ENCODE measurements around the gene MTFR1L.
"Not testable (repeated sequence)": the region's sequence is repeated elsewhere in the genome, so short reads cannot be mapped to it uniquely, and the experiment has no call there.

The MTFR1L gene

DNA sequence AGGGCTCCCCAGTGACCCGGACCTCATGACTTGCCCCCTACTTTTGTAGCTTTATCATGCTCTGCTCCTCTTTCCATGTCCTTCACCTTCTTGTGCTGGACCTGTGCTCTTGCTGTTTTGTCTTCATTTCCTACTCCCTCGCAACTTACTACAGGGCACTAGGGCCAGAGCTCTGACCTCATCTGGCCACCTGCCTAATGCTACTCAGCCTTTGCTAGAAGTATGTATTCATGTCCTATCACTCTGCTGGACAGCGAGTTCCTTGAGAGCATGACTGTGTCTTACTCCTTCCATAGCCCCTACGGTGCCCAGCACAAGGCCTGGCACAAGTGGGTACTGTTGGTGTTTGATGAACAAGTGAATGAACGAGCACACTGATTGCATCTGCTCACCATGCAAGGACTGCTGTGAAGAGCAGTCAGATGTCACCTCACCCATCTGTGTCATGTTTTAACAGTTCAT lies 1.9 kb downstream of the MTFR1L start:
- no peak for DNase-seq (ENCODE audit: extremely low read depth in 1 of 2, low read depth in 1 of 2)

DNA sequence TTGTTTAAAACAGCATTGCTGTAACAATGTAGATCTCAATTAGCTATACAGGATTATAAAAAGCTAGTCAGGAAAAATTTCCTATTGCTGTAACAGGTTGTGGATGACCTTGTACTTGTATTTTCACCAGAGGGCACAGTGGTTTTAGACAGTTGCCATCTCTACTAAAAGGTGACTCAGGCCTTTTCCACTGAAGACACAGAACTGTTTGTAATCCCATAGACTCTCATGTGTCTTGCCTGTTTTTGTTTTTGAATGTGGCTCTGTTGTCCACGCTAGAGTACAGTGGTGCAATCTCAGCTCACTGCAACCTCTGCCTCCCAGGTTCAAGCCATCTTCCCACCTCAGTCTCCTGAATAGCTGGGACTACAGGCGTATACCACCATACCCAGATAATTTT lies 5.9 kb downstream of the MTFR1L start:
- no peak for DNase-seq (ENCODE audit: extremely low read depth in 1 of 2, low read depth in 1 of 2)

DNA sequence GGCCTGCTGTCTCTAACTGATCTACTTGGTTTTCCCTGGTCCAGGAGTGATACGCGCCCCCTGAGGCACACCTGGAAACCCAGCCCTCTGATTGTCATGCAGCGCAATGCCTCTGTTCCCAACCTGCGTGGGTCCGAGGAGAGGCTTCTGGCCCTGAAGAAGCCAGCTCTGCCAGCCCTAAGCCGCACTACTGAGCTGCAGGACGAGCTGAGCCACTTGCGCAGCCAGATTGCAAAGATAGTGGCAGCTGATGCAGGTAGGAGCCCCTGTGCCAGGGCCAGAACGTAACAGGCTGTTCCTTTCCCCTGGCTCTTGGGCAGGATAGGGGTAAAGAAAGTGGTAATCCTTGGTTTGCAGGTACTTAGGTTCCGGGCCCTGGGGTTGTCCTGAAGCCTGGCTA lies 6.8 kb downstream of the MTFR1L start:
- no peak for DNase-seq (ENCODE audit: extremely low read depth in 1 of 2, low read depth in 1 of 2)

DNA sequence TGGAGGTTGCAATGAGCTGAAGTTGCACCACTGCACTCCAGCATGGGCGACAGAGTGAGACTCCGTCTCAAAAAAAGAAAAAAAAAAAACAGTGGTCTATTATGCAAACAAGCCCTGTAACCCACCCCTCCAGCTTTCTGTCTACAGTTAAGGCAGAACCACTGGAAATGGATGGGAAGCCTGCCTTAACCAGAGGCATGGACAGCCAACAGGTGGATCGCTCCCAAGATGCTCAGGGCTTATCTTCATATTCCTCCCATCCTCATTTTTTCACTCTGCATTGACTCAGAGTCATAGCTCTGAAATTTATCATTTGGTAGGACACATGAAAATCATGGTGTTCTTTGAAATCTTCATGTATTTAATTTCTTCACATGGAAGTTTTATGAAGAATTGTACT lies 8.7 kb downstream of the MTFR1L start:
- DNase-seq (ENCODE audit: extremely low read depth in 1 of 2, low read depth in 1 of 2): no peak

DNA sequence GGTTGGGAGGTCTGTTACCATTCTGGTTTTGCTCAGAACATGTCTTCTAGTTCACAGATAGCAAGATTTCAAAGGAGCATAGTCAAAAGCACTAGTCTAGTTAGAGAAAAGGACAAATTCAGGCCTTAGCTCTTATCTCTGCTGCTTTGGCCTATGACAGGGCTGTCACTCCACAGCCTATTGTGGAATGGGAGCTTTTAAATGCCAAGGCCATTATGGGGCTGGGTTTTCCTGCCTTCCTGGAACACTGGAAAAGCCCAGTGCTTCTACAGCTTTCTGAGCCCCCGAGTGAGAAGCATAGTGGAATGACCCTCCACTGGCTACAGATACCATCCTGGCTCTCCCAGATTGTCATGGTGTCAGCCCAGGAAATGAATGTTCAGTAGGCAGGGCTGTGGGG lies 9.3 kb downstream of the MTFR1L start:
- DNase-seq (ENCODE audit: extremely low read depth in 1 of 2, low read depth in 1 of 2): no peak

DNA sequence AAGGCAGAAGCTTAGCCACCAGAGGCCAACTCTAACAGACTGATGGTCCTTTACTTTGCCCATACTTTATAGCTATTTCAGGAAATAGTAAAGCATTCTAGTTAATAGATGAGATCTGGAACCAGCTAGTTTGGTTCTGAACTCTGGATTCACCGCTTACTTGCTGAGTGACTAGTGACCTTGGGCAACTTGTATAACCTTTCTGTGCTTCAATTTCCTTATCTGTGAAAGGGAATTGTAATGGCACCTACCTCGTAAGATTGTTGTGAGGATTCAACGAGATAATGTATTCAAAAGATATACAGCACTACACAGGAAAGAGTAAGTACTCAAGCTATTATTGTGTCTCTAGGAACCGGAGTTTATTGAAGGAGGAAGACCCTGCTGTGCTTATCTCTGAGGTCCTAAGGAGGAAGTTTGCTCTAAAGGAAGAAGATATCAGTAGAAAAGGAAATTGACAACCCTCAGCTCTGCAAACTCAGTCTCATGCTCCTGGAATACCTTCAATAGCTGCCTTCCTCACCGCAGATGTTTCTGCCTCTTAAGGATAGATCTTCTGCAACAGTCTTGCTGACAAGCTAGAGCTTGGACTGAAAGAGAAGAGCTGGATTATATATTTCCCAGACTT lies 11.9 kb downstream of the MTFR1L start:
- DNase-seq (ENCODE audit: extremely low read depth in 1 of 2, low read depth in 1 of 2): no peak

DNA sequence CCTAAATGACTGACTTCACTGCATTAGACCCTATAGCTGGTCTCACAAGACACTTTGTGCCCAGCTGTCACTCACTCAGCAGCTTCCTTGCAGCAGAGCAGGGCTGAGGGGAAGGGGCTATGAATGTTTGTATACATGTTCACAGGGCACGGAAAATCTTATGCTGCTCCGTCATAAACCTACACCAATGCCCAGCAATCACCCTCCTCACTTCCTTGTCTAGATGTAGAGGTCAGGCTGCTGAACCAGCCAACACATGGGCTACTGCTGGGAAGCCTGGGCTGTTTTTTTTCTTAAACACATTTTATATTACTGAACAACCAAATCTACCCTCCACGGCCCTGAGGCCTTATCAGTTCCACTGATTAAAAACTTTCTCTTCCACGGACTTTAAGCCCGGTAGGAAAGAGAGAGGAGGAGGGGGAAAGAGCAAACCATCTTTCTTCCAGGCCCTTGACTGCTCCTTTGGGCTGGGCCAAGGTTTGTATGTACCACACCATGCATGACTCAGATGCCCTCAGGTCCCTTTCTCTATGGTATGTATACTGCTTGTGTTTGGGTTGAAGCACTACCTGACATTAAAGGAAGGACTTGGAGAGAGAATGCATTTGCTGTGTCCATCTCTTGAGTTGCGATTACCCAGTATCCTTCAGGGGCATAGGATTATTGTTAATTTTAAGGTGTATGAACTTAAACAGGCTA lies 12.7 kb downstream of the MTFR1L start:
- DNase-seq (ENCODE audit: extremely low read depth in 1 of 2, low read depth in 1 of 2): no peak

DNA sequence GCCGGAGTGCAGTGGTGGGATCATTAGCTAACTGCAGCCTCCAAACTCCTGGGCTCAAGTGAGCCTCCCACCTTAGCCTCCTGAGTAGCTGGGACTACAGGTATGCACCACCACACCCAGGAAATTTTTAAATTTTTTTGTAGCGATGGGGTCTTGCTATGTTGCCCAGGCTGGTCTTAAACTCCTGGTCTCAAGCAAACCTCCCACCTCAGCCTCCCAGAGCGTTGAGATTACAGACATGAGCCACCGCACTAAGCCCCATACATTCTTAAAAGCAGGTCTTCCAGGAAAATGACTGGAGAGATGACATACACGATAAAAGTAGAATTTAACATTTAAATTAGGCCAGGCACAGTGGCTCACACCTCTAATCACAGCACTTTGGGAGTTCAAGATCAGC lies 13.4 kb downstream of the MTFR1L start:
- DNase-seq (ENCODE audit: extremely low read depth in 1 of 2, low read depth in 1 of 2): no peak

DNA sequence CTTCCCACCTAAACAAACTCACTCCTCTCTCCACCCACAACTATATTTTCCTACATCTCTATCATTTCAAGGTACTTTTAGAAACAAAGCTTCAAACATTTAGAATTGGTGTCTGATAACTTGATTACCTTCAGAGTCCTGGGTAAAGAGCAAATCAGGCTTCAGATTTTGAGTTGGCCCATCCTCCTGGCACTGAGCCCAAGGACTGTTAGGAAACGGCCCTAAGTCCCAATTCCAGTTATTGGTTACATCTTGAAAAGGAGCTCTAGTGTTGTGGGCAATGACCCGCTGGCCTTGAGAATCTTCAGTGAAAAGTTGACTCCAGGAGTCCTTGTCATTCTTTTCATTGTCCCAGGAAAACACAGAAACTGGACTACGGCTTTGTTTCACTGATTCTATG lies 15.1 kb downstream of the MTFR1L start:
- no peak for DNase-seq (ENCODE audit: extremely low read depth in 1 of 2, low read depth in 1 of 2)

DNA sequence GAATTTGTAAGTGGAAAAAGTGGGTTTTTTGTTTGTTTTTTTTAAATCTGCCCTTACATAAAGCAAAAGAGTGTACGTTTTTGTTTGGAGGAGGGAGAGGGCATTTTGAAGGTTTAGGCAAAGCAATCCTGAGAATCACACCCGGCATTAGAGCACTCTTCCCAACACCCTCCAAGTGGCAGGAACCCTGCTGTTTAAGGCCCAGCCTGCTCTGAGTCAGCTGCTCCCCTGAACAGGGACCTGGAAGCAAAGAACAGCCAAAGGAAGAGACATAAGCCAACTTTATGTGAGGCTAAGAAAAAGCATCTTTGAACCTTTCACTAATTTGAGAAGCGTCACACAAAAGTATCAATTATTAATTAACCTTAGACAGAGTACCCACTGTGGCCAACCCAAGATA lies 16.9 kb downstream of the MTFR1L start:
- no peak for DNase-seq (ENCODE audit: extremely low read depth in 1 of 2, low read depth in 1 of 2)

DNA sequence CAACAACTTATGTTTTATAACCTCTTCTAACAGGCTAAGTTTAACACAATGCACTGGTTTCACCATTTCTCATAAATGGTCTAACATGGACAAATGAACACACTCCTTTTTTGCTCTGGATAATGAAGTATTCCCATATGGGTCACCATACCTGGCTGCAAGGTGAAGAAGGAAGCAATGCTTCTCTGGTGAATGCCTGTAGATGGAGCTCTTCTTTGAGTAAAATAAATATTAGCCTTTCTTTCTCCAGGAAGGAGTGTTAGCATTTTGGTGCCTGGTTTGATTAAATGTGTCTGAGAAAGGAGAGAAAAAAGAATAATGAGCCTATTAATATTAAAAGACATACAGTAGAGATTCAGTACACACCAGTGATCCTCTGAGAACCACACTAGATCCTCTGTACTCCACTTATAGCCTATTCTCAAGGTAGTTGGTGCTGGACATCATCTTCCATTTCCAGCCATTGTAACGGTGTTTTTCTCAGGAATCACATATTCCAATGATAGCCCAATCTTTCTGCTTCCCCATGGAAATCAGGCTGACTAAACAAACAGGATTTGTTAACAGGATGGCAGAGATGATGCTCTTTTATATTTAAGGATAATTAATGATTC lies 17.6 kb downstream of the MTFR1L start:
- DNase-seq (ENCODE audit: extremely low read depth in 1 of 2, low read depth in 1 of 2): no peak

DNA sequence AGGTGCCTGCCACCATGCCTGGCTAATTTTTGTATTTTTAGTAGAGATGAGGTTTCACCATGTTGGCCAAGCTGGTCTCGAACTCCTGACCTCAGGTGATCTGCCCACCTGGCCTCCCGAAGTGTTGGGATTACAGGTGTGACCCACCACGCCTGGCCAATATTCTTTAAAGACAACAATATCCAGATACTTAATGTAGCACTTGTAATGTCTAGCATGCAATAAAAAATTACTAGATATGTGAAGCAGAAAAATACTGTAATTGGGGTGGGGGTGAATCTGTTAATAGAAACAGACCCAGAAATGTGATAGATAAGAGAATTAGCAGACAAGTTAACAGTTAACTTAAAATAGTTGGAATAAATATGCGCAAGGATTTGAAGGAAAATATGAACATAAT lies 20.1 kb downstream of the MTFR1L start:
- not testable (repeated sequence) for DNase-seq (ENCODE audit: extremely low read depth in 1 of 2, low read depth in 1 of 2)

DNA sequence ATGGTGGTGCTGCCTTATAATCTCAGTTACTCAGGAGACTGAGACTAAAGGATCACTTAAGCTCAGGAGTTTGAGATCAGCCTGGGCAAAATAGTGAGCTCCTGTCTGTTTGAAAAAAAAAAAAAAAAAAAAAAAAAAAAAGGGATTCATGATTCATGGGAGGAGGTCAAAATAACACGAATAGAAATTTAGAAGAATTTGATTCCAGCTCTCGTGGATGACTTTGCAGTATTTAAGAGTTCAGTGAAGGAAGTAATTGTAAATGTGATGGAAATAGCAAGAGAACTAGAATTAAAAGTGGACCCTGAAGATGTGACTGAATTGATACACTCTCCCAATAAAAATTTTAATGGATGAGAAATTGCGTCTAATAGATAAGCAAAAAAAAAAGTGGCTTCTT lies 23.7 kb downstream of the MTFR1L start:
- DNase-seq (ENCODE audit: extremely low read depth in 1 of 2, low read depth in 1 of 2): no peak

DNA sequence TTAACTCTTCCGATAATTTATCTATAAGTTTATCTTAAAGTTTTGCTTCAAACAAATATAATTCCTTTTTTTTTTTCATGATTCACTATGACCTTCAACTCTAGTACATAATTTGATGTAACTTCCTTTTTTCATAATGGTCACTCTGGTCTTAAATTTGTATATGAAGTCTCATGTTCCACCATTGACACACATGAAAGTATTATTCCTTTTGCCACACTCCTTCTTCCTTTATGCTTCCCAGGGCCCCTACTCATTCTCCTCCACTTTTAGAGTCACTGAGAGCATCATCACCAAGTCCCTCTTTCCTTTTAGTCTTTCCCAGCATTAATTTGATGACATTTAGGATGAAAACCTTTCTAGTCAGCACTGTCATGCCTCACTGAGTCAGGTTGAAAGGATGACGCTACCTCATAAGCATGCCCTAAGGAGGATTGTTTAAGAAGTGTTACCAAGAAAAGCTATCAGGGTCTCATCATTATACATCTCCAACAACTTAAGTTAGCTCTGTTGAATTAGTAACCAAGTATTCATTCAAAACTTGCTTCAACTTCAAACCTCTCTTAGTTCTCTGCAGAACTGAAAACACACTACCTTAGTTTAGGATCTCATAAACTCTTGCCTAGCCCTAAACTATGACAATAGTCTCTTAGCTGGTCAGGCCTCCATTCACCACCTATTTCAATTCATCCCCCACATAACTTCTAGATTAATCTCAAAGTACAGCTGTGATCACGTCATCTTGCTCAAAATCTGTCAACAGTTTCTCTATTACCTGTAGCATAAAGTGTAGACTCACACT lies 25.0 kb downstream of the MTFR1L start:
- no peak for DNase-seq (ENCODE audit: extremely low read depth in 1 of 2, low read depth in 1 of 2)

DNA sequence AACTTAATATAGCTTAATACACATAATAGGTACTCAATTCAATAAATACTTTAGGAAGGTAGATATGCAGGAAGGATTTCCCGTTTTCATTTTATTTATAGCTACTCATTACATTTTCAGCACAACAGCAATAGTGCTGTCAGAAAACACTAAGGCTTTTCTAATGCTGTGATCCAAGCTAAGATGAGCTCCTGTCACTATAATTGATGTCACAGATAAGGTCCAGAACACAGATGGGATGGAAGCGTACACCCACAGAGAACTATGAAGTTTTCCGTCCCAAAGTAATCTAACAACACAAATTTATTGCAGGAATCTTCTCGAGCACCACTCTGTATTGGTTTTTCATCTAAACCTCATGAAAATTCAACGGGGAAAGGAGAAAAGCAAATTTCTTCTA lies 25.9 kb downstream of the MTFR1L start:
- no peak for DNase-seq (ENCODE audit: extremely low read depth in 1 of 2, low read depth in 1 of 2)

DNA sequence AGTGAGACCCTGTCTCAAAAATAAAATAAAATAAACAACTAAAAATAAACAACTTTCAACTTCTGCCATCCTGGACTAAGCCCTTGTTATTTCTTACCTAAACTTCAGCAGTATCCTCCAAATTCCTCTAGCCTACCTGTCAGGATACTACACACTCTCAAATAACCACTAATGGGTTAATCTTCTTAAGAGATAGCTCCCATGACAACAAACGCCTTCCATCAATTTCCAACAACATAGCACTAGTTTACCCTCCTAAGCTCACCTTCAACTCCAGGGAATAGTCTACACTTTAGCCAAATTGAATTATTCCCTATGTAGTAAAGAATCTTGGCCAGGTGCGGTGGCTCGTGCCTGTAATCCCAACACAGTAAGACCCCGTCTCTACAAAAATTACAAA lies 28.2 kb downstream of the MTFR1L start:
- no peak for DNase-seq (ENCODE audit: extremely low read depth in 1 of 2, low read depth in 1 of 2)

DNA sequence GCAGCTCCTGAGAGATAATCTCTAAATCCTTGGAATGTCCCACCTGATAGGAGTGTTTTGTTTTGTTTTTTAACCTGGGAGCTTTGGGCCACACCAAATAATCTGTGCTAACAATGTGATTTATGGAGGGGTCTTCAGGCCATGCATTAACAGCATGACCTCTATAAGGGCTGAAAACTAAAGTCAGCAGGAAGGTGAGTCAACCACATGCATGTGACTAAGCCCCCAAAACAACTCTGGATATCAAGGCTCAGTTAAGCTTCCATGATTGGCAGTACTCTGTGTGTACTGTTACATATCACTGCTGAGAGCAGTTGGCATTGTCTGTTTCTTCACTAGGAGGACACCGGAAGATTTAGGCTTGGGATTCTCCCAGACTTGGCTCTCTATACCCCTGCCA lies 28.8 kb downstream of the MTFR1L start:
- DNase-seq (ENCODE audit: extremely low read depth in 1 of 2, low read depth in 1 of 2): no peak

DNA sequence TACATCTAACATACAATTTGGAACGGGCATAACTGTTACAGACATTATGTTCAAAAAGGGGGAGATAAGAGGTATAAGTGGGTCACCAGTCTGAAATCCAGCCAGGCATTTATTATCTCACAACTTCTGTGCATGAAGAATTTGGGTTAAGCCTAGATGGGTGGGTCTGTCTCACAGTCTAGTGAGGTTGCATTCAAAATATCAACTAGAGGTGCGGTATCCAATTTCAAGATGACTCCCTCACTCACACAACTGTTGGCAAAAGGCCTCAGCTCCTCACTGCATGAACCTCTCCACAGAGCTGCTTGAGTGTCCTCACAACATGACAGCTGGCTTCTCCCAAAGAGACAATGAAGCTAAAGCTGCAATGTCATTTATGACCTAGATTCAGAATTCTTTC lies 34.8 kb downstream of the MTFR1L start:
- DNase-seq (ENCODE audit: extremely low read depth in 1 of 2, low read depth in 1 of 2): no peak

DNA sequence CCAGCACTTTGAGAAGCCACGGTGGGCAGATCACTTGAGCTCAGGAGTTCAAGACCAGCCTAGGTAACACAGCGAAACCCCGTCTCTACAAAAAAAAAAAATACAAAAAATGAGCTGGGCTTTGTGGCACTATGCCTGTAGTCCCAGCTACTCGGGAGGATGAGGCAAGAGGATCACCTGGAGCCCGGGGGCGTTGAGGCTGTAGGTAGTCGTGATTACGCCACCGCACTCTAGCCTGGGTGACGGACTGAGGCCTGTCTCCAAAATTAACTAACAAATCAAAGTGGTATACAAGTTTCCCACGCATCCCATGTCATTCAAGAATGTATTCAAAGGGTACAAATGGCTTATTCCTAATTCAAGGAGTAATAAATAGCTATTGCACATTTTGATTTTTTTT lies 37.1 kb downstream of the MTFR1L start:
- no peak for DNase-seq (ENCODE audit: extremely low read depth in 1 of 2, low read depth in 1 of 2)

DNA sequence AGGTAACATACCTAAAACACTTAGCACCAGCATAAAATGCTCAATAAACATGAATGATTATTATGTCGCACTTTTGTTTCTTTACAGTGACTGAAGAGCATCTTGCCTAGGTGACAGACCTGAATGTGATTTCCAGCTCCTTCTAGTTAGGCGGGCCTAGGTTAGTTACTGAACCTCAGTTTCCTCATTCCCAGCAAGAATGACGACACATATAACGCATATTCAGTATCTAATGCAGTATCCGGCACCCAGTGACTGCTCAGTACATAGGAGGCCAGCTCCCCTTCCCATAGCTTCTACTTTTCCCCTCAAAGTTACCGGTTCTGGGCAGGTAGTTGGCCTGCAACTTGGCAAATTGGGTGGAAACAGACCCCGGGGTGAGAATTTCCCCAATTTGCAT lies 38.7 kb downstream of the MTFR1L start:
- no peak for DNase-seq (ENCODE audit: extremely low read depth in 1 of 2, low read depth in 1 of 2)

DNA sequence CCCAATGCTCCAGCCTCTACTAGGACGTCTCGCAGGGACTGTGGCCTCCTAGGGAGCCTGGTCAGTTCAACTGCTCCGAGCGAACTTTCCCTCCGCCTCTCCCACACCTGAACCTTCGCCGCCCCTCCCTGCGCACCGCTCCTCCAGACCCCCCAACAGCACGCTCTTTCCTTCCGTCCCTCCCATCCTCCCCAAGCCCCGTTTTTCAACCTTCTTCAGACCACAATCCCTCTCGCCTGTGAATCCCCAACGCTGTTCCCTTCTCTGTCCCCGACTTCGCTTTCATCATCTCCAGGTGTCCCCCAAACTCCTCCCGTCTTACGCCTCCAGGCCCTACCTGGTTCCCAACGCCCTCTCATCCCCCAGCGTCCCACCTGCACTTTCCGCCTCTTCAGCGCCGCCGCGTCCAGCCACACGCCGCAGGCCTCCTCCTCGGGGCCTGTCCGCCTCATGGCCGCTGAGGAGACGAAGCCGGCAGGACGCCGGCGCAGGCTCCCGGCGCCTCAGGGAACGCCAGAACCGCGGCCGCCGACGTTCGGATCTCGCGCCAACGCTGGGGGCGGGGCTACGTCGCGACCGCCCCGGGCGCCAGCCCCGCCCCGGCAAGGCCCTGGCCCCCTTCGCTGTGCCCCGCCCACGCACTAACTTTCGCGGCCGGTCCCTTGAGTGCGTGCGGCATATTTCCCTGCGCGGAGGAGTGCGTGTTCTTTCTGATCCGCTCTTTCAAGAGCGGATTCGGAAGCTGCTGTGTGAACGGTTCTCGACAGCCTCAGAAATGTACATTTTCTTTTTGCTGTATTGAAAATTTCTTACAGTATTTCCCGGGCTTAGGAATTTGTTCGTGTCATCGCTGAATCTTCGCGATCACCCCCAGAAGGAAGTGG lies 39.4 kb downstream of the MTFR1L start, which contains the start of gene AUNIP:
Gene AUNIP, minus strand, starts transcription at position 552 of the 884 bp plus-strand sequence. Its CDS starts 100 bp downstream, at position 452.
- DNase-seq (ENCODE audit: extremely low read depth in 1 of 2, low read depth in 1 of 2): peak; percentile 81 to 82

Data from stimulated activated CD8-positive, alpha-beta memory T cell treated with anti-CD3 and anti-CD28 coated beads, Interleukin-7, amount 100 ng/mL, for 48 hours (primary cell).